Endodermal cell (in vitro differentiated cells): Measurements from ENCODE around the gene RSPH3. TPM values are rescaled to one million over a fixed set of nuclear protein-coding genes. Genes with fewer than 3 reads are reported as not detected.

ENCODE experiments used
- DNase-seq: peaks from one replicate; pipeline ENCODE4 v3.0.0-alpha.2; 2017
- H3K27ac ChIP-seq: 2 replicates; pipeline ENCODE4 v1.5.1; 2013; ENCODE audit warnings: mild to moderate bottlenecking, low read depth, low read length, moderate library complexity
- H3K27me3 ChIP-seq: 2 replicates; pipeline ENCODE4 v1.6.1; 2013; ENCODE audit warnings: mild to moderate bottlenecking, low read length, moderate library complexity; ENCODE audit not compliant: insufficient read depth, control insufficient read depth, poor library complexity, severe bottlenecking
- H3K36me3 ChIP-seq: 2 replicates; pipeline ENCODE4 v1.7.0; 2013; ENCODE audit warnings: mild to moderate bottlenecking, low read length, moderate library complexity; ENCODE audit not compliant: control insufficient read depth, insufficient read depth
- H3K4me1 ChIP-seq: one replicate; pipeline ENCODE4 v1.7.0; 2013; ENCODE audit warnings: low read length; ENCODE audit not compliant: control insufficient read depth, insufficient read depth
- H3K4me3 ChIP-seq: 2 replicates; pipeline ENCODE4 v1.5.1; 2013; ENCODE audit warnings: mild to moderate bottlenecking, low read length, moderate library complexity
- H3K9ac ChIP-seq: 2 replicates; pipeline ENCODE4 v1.6.1; 2013; ENCODE audit warnings: mild to moderate bottlenecking, low read length, moderate library complexity; ENCODE audit not compliant: poor library complexity, severe bottlenecking; ENCODE audit errors: extremely low read depth
- H3K9me3 ChIP-seq: 2 replicates; pipeline ENCODE4 v1.6.1; 2013; ENCODE audit warnings: mild to moderate bottlenecking, low read length, moderate library complexity; ENCODE audit not compliant: control insufficient read depth
- H3K27ac Mint-ChIP-seq: 2 replicates; pipeline ENCODE4 v1.8.0; 2020; ENCODE audit warnings: mixed read lengths
- H3K27me3 Mint-ChIP-seq: 2 replicates; pipeline ENCODE4 v1.8.0; 2021; ENCODE audit warnings: mild to moderate bottlenecking, mixed read lengths; ENCODE audit not compliant: insufficient read depth
- H3K36me3 Mint-ChIP-seq: 2 replicates; pipeline ENCODE4 v1.8.0; 2020; ENCODE audit warnings: low read depth, mixed read lengths
- H3K4me1 Mint-ChIP-seq: 2 replicates; pipeline ENCODE4 v1.8.0; 2020; ENCODE audit warnings: mixed read lengths
- H3K4me3 Mint-ChIP-seq: 2 replicates; pipeline ENCODE4 v1.8.0; 2020; ENCODE audit warnings: mild to moderate bottlenecking, moderate library complexity, mixed read lengths
- H3K9me3 Mint-ChIP-seq: 2 replicates; pipeline ENCODE4 v1.8.0; 2020; ENCODE audit warnings: mild to moderate bottlenecking, mixed read lengths
- WGBS, 2 experiments: methylation state at CpG; one replicate each; pipeline versions ENCODE4 v1.1.5 to v1.1.7; 2013; ENCODE audit warnings: missing lambda C conversion rate in 2 of 2, mixed read lengths in 1 of 2; ENCODE audit not compliant: insufficient coverage in 1 of 2, insufficient read length in 1 of 2; 5-methylcytosine and 5-hydroxymethylcytosine counted together
- total RNA-seq, 2 donors: library from RNA; stranded (reverse); fragmentation: NEBNext Ultra II Directional in 1 of 2; extraction: Animal tissue kit (Norgen Biotek cat#: 25700) in 1 of 2; gene quantifications; 2 replicates in 1 of 2; 3 replicates in 1 of 2; pipeline ENCODE4 v1.2.1, GENCODE V29; 2021
- TF ChIP-seq, protein P1 (sequence below): fragments of 200-600 bp; sonication (generic); conservative IDR thresholded peaks from 2 replicates; pipeline ENCODE4 v1.5.0; 2021; ENCODE audit warnings: antibody characterized with exemption, mild to moderate bottlenecking

The RSPH3 gene
- total RNA-seq, 2 donors from 2014 or later = 7.4 to 10.3 TPM

DNA sequence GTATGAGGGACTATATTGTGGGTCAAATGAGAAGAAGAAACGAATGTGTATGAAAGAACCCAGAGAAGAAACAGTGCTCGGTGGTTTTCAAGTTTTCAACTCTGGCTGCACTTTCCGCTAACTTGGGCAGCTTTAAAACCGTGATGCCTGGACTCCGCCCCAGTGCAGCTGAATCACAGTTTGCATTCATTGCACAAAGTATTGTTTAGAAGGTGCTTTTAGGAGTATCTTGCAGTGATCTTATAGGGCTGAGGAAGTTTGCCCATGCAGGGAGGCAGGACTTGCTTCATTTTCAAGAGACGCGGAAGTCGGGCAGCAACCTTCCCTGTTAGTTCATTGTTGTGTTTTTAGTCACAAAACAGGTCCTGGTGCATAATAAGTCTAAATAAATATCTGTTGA is 52.7 kb downstream of the RSPH3 start:
- TF ChIP-seq, protein P1, sequence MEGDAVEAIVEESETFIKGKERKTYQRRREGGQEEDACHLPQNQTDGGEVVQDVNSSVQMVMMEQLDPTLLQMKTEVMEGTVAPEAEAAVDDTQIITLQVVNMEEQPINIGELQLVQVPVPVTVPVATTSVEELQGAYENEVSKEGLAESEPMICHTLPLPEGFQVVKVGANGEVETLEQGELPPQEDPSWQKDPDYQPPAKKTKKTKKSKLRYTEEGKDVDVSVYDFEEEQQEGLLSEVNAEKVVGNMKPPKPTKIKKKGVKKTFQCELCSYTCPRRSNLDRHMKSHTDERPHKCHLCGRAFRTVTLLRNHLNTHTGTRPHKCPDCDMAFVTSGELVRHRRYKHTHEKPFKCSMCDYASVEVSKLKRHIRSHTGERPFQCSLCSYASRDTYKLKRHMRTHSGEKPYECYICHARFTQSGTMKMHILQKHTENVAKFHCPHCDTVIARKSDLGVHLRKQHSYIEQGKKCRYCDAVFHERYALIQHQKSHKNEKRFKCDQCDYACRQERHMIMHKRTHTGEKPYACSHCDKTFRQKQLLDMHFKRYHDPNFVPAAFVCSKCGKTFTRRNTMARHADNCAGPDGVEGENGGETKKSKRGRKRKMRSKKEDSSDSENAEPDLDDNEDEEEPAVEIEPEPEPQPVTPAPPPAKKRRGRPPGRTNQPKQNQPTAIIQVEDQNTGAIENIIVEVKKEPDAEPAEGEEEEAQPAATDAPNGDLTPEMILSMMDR = no peak
- Histone ChIP-seq H3K4me1 (no peaks in the 10 kb centered on the region), H3K9ac (no peak overlapping the region), H3K27me3 (no peaks in the 10 kb centered on the region), H3K4me3 (no peak overlapping the region), H3K9me3 (peaks cover 3% of the 10 kb centered on the region), H3K27ac (no peak overlapping the region), H3K36me3 (no peaks in the 10 kb centered on the region)
- Mint-ChIP-seq H3K4me3 (no peak overlapping the region), H3K27me3 (no peaks in the 10 kb centered on the region), H3K36me3 (no peaks in the 10 kb centered on the region), H3K4me1 (no peaks in the 10 kb centered on the region), H3K9me3 (peaks cover 18% of the 10 kb centered on the region), H3K27ac (no peak overlapping the region)
- DNase-seq = no peak
- WGBS, 2 experiments = 85 to 95% methylated on average over 8 of the region's 8 CpGs

DNA sequence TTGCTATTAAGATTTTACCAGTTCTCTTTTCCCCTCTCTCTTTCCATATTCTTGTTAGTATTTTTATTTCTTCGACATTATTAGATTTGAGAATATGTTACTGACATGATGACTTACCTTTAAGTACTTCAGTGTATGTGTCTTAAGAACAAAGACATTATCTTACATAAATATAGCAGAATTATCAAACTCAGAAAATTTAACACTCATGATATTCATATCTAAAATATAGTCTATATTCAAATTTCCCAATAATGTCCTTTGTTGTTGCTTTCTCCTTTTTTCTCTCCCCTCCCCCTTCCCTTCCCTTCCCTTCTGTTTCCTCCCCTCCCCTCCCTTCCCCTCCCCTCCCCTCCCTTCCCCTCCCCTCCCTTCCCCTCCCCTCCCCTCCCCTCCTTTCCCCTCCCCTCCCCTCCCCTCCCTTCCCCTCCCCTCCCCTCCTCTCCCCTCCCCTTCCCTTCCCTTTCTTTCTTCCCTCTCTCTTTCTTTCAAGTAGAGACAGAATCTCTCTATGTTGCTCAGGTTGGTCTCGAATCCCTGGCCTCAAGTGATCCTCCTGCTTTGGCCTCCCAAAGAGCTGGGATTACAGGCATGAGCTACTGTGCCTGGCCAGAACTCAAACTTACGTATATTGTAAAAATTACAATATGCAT is 56.5 kb downstream of the RSPH3 start:
- H3K27me3 Mint-ChIP-seq = peaks cover 16% of the 10 kb centered on the region
- H3K9me3 ChIP-seq = peaks cover 6% of the 10 kb centered on the region
- no peak overlapping the region for H3K4me3 Mint-ChIP-seq
- no peak for DNase-seq
- H3K9me3 Mint-ChIP-seq = peaks cover 10% of the 10 kb centered on the region
- H3K27me3 ChIP-seq = no peaks in the 10 kb centered on the region
- no peaks in the 10 kb centered on the region for H3K4me1 ChIP-seq
- H3K36me3 Mint-ChIP-seq = no peaks in the 10 kb centered on the region
- TF ChIP-seq, protein P1 = no peak
- WGBS, 2 experiments = 100% methylated on average over 1 of the region's 3 CpGs
- no peak overlapping the region for H3K9ac ChIP-seq
- no peak overlapping the region for H3K27ac Mint-ChIP-seq
- no peak overlapping the region for H3K4me3 ChIP-seq
- H3K4me1 Mint-ChIP-seq = peaks cover 8% of the 10 kb centered on the region
- H3K27ac ChIP-seq = no peak overlapping the region
- no peaks in the 10 kb centered on the region for H3K36me3 ChIP-seq

DNA sequence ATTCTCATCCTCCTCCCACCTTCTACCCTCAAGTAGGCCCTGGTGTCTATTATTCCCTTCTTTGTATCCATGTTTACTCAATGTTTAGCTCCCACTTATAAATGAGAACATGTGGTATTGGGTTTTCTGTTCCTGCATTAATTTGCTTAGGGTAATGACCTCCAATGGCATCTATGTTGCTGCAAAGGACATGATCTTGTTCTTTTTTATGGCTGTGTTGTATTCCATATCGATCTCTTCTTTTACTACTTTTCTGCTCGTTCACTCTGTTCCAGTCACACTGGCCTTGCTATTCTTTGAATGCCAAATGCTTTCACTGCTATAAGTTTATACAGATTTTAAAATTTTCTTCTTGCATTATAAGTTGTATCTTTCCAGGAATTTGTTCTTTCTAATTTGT is 57.7 kb downstream of the RSPH3 start:
- Histone ChIP-seq H3K27me3 (no peaks in the 10 kb centered on the region), H3K9ac (no peak overlapping the region), H3K27ac (no peak overlapping the region), H3K36me3 (no peaks in the 10 kb centered on the region), H3K9me3 (peaks cover 6% of the 10 kb centered on the region), H3K4me1 (no peaks in the 10 kb centered on the region), H3K4me3 (no peak overlapping the region)
- TF ChIP-seq, protein P1 = no peak
- Mint-ChIP-seq H3K9me3 (peaks cover 10% of the 10 kb centered on the region), H3K4me1 (peaks cover 8% of the 10 kb centered on the region), H3K27me3 (peaks cover 22% of the 10 kb centered on the region), H3K36me3 (no peaks in the 10 kb centered on the region), H3K27ac (no peak overlapping the region), H3K4me3 (no peak overlapping the region)
- DNase-seq = no peak
- WGBS, 2 experiments = 91 to 100% methylated on average over 2 of the region's 2 CpGs
